Measurements from ENCODE around the gene UNC5A.

- no peak for TF ChIP-seq SUZ12 (IDR thresholded peaks at IDR 0.05; ENCODE audit: extremely low read depth, insufficient read depth, insufficient read length)
- no peak for TF ChIP-seq ZNF274 (IDR thresholded peaks at IDR 0.05; ENCODE audit: low read depth, low read length)
- no peak for TF ChIP-seq YY1 (IDR thresholded peaks at IDR 0.05; ENCODE audit: insufficient read depth, insufficient read length)
Measured at GRCh38 chr5:176844706-176845391, 34.5 kb downstream of the UNC5A start.
